ENCODE data around the gene HSD17B12.

DNA sequence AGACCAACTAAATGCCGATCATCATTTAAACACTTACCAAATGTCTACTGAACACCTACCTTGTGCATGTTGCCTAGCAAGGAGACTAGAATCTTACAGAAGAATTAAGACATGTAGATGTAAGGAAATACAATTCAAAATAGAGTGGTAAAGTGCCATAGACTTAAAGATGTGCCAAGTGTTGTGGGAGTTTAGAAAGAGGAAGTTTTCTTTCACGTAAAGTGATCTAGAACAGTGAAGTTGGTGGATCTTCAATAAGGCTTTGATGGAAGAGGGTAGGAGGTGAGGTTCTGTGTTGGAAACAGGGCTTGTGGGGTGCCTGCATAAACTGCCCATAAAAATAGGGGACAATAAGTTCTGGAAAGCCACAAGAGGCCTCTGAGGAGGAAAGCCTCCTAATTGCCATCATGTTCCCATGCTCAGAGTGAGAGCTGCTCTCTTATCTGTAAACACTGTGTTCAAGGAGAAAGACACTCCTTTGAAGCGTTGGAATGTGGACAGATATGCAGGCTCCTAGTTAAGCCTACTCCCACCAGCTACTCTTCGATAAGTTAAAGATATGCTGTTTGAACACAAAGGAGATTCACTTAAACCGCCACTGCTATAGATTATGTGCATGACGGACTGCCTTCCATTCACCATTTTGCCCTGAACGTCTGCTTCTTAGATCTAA is 66.7 kb downstream of the HSD17B12 start:
- TF ChIP-seq, protein P1, sequence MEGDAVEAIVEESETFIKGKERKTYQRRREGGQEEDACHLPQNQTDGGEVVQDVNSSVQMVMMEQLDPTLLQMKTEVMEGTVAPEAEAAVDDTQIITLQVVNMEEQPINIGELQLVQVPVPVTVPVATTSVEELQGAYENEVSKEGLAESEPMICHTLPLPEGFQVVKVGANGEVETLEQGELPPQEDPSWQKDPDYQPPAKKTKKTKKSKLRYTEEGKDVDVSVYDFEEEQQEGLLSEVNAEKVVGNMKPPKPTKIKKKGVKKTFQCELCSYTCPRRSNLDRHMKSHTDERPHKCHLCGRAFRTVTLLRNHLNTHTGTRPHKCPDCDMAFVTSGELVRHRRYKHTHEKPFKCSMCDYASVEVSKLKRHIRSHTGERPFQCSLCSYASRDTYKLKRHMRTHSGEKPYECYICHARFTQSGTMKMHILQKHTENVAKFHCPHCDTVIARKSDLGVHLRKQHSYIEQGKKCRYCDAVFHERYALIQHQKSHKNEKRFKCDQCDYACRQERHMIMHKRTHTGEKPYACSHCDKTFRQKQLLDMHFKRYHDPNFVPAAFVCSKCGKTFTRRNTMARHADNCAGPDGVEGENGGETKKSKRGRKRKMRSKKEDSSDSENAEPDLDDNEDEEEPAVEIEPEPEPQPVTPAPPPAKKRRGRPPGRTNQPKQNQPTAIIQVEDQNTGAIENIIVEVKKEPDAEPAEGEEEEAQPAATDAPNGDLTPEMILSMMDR (IDR thresholded peaks at IDR 0.05): no peak
- TF ChIP-seq EZH2phosphoT487 (IDR thresholded peaks at IDR 0.05) (no peak), EZH2 (IDR thresholded peaks at IDR 0.05) (no peak)

Data from neural progenitor cell (in vitro differentiated cells).